Naive thymus-derived CD8-positive, alpha-beta T cell (primary cell): ENCODE measurements around the gene PPP1CA. TPM values are rescaled to one million over a fixed set of nuclear protein-coding genes. Genes with fewer than 3 reads are reported as not detected.
A peak's percentile ranks its signal among the peaks of the same experiment; 100 is the strongest.
"Not testable (repeated sequence)": the region's sequence is repeated elsewhere in the genome, so short reads cannot be mapped to it uniquely, and the experiment has no call there.

ENCODE experiments used
- ATAC-seq, 2 donors: fragments of 150-1000 bp; cut with Tn5 transposase in 1 of 2; sonication (Bioruptor Pico), chemical (Tn5 transposase) in 1 of 2; 1 replicate in 1 of 2; 2 replicates in 1 of 2; pipeline ENCODE4 v1.10.0; 2021; ENCODE audit warnings: mild to moderate bottlenecking in 2 of 2, moderate library complexity in 2 of 2
- POLR2A ChIA-PET: fragments of 350-600 bp; sonication (Branson Sonifier 250); formaldehyde crosslinking; loops from one replicate; lab custom pipeline; 2021; ENCODE audit warnings: antibody characterized with exemption; lab: Charles Lee
- DNase-seq, 10 donors: peaks; one replicate each; pipeline versions ENCODE4 v3.0.0 to v3.0.0-alpha.2; 2020 to 2022
- H3K27ac Mint-ChIP-seq, 10 donors: one replicate each; pipeline ENCODE4 v1.8.0; 2020 to 2022; ENCODE audit warnings: mild to moderate bottlenecking in 10 of 10, mixed read lengths in 10 of 10, moderate library complexity in 4 of 10, inconsistent platforms in 1 of 10
- H3K27me3 Mint-ChIP-seq, 5 donors: one replicate each; pipeline ENCODE4 v1.8.0; 2021 to 2022; ENCODE audit warnings: mixed read lengths in 5 of 5
- H3K36me3 Mint-ChIP-seq, 3 donors: one replicate each; pipeline ENCODE4 v1.8.0; 2020 to 2022; ENCODE audit warnings: mixed read lengths in 3 of 3, mild to moderate bottlenecking in 2 of 3, inconsistent platforms in 1 of 3
- H3K4me1 Mint-ChIP-seq, 4 donors: one replicate each; pipeline ENCODE4 v1.8.0; 2021 to 2022; ENCODE audit warnings: mixed read lengths in 4 of 4
- H3K4me3 Mint-ChIP-seq, 10 donors: one replicate each; pipeline ENCODE4 v1.8.0; 2020 to 2022; ENCODE audit warnings: mild to moderate bottlenecking in 10 of 10, mixed read lengths in 10 of 10, moderate library complexity in 6 of 10, inconsistent platforms in 1 of 10
- H3K9me3 Mint-ChIP-seq, 9 donors: one replicate each; pipeline ENCODE4 v1.8.0; 2020 to 2022; ENCODE audit warnings: mixed read lengths in 9 of 9, mild to moderate bottlenecking in 3 of 9, inconsistent platforms in 1 of 9, moderate library complexity in 1 of 9
- polyA plus RNA-seq, 3 donors: library from polyadenylated mRNA; unstranded; fragments of 300-500 nt; fragmentation: Illumina TruSeq; gene quantifications; one replicate each; pipeline ENCODE4 v1.2.3, GENCODE V29; 2021
- total RNA-seq, 8 experiments: library from RNA in 2 of 8; stranded (reverse) in 2 of 8; gene quantifications; one replicate each; pipeline ENCODE4 v1.2.3 and lab custom pipeline; 2021 to 2026

PPP1CA gene
- total and polyA plus RNA-seq, 5 experiments from 2014 or later: 141 to 518 (median 357) TPM

- H3K36me3 Mint-ChIP-seq: peaks cover 4 to 36% (median 16%) of the 10 kb centered on the region in 3 donors
- peaks cover 0 to 2% (median 0%) of the 10 kb centered on the region in 9 donors for H3K9me3 Mint-ChIP-seq
- DNase-seq (peak in 2 of 10 donors; percentile 33 to 43), ATAC-seq (no peak)
- H3K4me3 Mint-ChIP-seq: peak overlapping the region; percentile 93 to 99 (median 98)
- H3K27me3 Mint-ChIP-seq: no peaks in the 10 kb centered on the region
- POLR2A ChIA-PET: interaction anchor here (0.6 to 25.5 kb wide), 17 partner anchors 11 to 1987 kb away, joined by 3 to 2390 read pairs (median 12); partner anchors contain the start of genes AIP, ANKRD13D, CARNS1 and CDK2AP2
- peaks cover 39 to 89% (median 80%) of the 10 kb centered on the region in 4 donors for H3K4me1 Mint-ChIP-seq
- H3K27ac Mint-ChIP-seq: peak overlapping the region; percentile 85 to 97 (median 94)
Observed at GRCh38 chr11:67406969-67407687, 5.5 kb upstream of the PPP1CA start.

- POLR2A ChIA-PET: interaction anchor here (0.7 to 25.5 kb wide), 12 partner anchors 10 to 101 kb away, joined by 3 to 2390 read pairs (median 19); partner anchors contain the start of genes AIP, CARNS1, CDK2AP2 and CORO1B
- DNase-seq: peak in 1 of 10 donors; percentile 27
- Mint-ChIP-seq H3K27ac (peak overlapping the region; percentile 85 to 97 (median 94)), H3K4me1 (peaks cover 33 to 85% (median 75%) of the 10 kb centered on the region in 4 donors), H3K27me3 (no peaks in the 10 kb centered on the region), H3K4me3 (peak overlapping the region; percentile 93 to 99 (median 98)), H3K36me3 (peaks cover 4 to 36% (median 16%) of the 10 kb centered on the region in 3 donors), H3K9me3 (peaks cover 0 to 2% (median 0%) of the 10 kb centered on the region in 9 donors)
- ATAC-seq: no peak
Observed at GRCh38 chr11:67406420-67406968, 4.8 kb upstream of the PPP1CA start.

GRCh38 chr11:67405688-67406339 lies 4.2 kb upstream of the PPP1CA start:
- POLR2A ChIA-PET: interaction anchor here (1.0 to 25.5 kb wide), 9 partner anchors 13 to 165 kb away, joined by 3 to 2390 read pairs (median 14); partner anchors contain the start of genes AIP, CARNS1, CORO1B and PITPNM1
- H3K9me3 Mint-ChIP-seq: peaks cover 0 to 2% (median 0%) of the 10 kb centered on the region in 9 donors
- no peaks in the 10 kb centered on the region for H3K27me3 Mint-ChIP-seq
- peak overlapping the region; percentile 93 to 99 (median 98) for H3K4me3 Mint-ChIP-seq
- H3K27ac Mint-ChIP-seq: peak overlapping the region; percentile 85 to 97 (median 96)
- H3K36me3 Mint-ChIP-seq: peaks cover 4 to 36% (median 16%) of the 10 kb centered on the region in 3 donors
- ATAC-seq (no peak), DNase-seq (no peak)
- peaks cover 28 to 81% (median 70%) of the 10 kb centered on the region in 4 donors for H3K4me1 Mint-ChIP-seq

GRCh38 chr11:67405196-67405567 lies 3.5 kb upstream of the PPP1CA start:
- H3K4me3 Mint-ChIP-seq: peak overlapping the region; percentile 93 to 99 (median 98)
- peaks cover 28 to 81% (median 69%) of the 10 kb centered on the region in 4 donors for H3K4me1 Mint-ChIP-seq
- peaks cover 0 to 2% (median 0%) of the 10 kb centered on the region in 9 donors for H3K9me3 Mint-ChIP-seq
- POLR2A ChIA-PET: interaction anchor here (0.7 to 25.5 kb wide), 15 partner anchors 12 to 165 kb away, joined by 3 to 2390 read pairs (median 6); partner anchors contain the start of genes AIP, CARNS1, CORO1B and PITPNM1
- peak overlapping the region; percentile 85 to 97 (median 94) for H3K27ac Mint-ChIP-seq
- DNase-seq: peak in 3 of 10 donors; percentile 35 to 48 (median 43)
- ATAC-seq: no peak
- H3K27me3 Mint-ChIP-seq: no peaks in the 10 kb centered on the region
- H3K36me3 Mint-ChIP-seq: peaks cover 4 to 40% (median 18%) of the 10 kb centered on the region in 3 donors

- peaks cover 4 to 36% (median 18%) of the 10 kb centered on the region in 3 donors for H3K36me3 Mint-ChIP-seq
- POLR2A ChIA-PET: interaction anchor here (0.7 to 25.5 kb wide), 19 partner anchors 12 to 164 kb away, joined by 3 to 2390 read pairs (median 6); partner anchors contain the start of genes AIP, CARNS1, CORO1B and PITPNM1
- H3K27ac Mint-ChIP-seq: peak overlapping the region; percentile 85 to 97 (median 94)
- H3K27me3 Mint-ChIP-seq: no peaks in the 10 kb centered on the region
- peak overlapping the region; percentile 93 to 99 (median 98) for H3K4me3 Mint-ChIP-seq
- peak in 4 of 10 donors; percentile 57 to 75 (median 58) for DNase-seq
- H3K9me3 Mint-ChIP-seq: peaks cover 0 to 2% (median 0%) of the 10 kb centered on the region in 9 donors
- no peak for ATAC-seq
- peaks cover 26 to 81% (median 67%) of the 10 kb centered on the region in 4 donors for H3K4me1 Mint-ChIP-seq
Observed at GRCh38 chr11:67404515-67405195, 3.0 kb upstream of the PPP1CA start.

GRCh38 chr11:67403085-67403484 lies 1.4 kb upstream of the PPP1CA start:
- POLR2A ChIA-PET: interaction anchor here (0.6 to 25.5 kb wide), 23 partner anchors 10 to 604 kb away, joined by 3 to 2390 read pairs (median 6); partner anchors contain the start of genes AIP, CARNS1, CDK2AP2 and CORO1B
- DNase-seq, ATAC-seq, H3K27me3 Mint-ChIP-seq, H3K9me3 Mint-ChIP-seq: not testable (repeated sequence)
- Mint-ChIP-seq H3K27ac (peak overlapping the region; percentile 85 to 97 (median 94)), H3K36me3 (peaks cover 4 to 48% (median 19%) of the 10 kb centered on the region in 3 donors), H3K4me3 (peak overlapping the region; percentile 93 to 99 (median 98)), H3K4me1 (peaks cover 21 to 80% (median 63%) of the 10 kb centered on the region in 4 donors)

- Mint-ChIP-seq H3K4me1 (peaks cover 20 to 80% (median 63%) of the 10 kb centered on the region in 4 donors), H3K36me3 (peaks cover 4 to 53% (median 14%) of the 10 kb centered on the region in 3 donors), H3K27ac (peak overlapping the region; percentile 85 to 96 (median 93)), H3K4me3 (peak overlapping the region; percentile 81 to 99 (median 97))
- not testable (repeated sequence) for ATAC-seq, H3K9me3 Mint-ChIP-seq, H3K27me3 Mint-ChIP-seq, DNase-seq
- POLR2A ChIA-PET: interaction anchor here (0.6 to 25.5 kb wide), 32 partner anchors 10 to 764 kb away, joined by 3 to 2390 read pairs (median 6); partner anchors contain the start of genes AIP, ANKRD13D, CARNS1 and CDK2AP2
Observed at GRCh38 chr11:67402192-67402839, 658 bp upstream of the PPP1CA start.

- POLR2A ChIA-PET: interaction anchor here (0.7 to 25.5 kb wide), 32 partner anchors 8 to 763 kb away, joined by 3 to 2390 read pairs (median 7); partner anchors contain the start of genes AIP, ANKRD13D, CARNS1 and CDK2AP2
- Mint-ChIP-seq H3K4me3 (peak overlapping the region; percentile 83 to 95 (median 88)), H3K27ac (peak overlapping the region; percentile 53 to 92 (median 84)), H3K4me1 (peaks cover 17 to 77% (median 61%) of the 10 kb centered on the region in 4 donors), H3K9me3 (peaks cover 0 to 2% (median 0%) of the 10 kb centered on the region in 9 donors), H3K27me3 (no peaks in the 10 kb centered on the region), H3K36me3 (peaks cover 0 to 45% (median 9%) of the 10 kb centered on the region in 3 donors)
- DNase-seq: peak in 3 of 10 donors; percentile 22 to 73 (median 42)
- ATAC-seq: peak; percentile 6
Observed at GRCh38 chr11:67400942-67401494, 640 bp downstream of the PPP1CA start.

GRCh38 chr11:67400251-67400941 lies 1.3 kb downstream of the PPP1CA start:
- peak overlapping the region; percentile 53 to 92 (median 84) for H3K27ac Mint-ChIP-seq
- H3K9me3 Mint-ChIP-seq: peaks cover 0 to 2% (median 0%) of the 10 kb centered on the region in 9 donors
- H3K27me3 Mint-ChIP-seq: no peaks in the 10 kb centered on the region
- POLR2A ChIA-PET: interaction anchor here (0.7 to 25.5 kb wide), 21 partner anchors 8 to 296 kb away, joined by 3 to 2390 read pairs (median 10); partner anchors contain the start of genes AIP, ANKRD13D, CARNS1 and CDK2AP2
- no peak for DNase-seq
- peaks cover 17 to 73% (median 59%) of the 10 kb centered on the region in 4 donors for H3K4me1 Mint-ChIP-seq
- peaks cover 0 to 40% (median 8%) of the 10 kb centered on the region in 3 donors for H3K36me3 Mint-ChIP-seq
- peak overlapping the region; percentile 83 to 95 (median 88) for H3K4me3 Mint-ChIP-seq
- ATAC-seq: no peak
